CD4-positive, alpha-beta T cell (primary cell): ENCODE results near the gene DSC3. TPM values are rescaled to one million over a fixed set of nuclear protein-coding genes. Genes with fewer than 3 reads are reported as not detected.
A peak's percentile ranks its signal among the peaks of the same experiment; 100 is the strongest.

Experiments used
- ATAC-seq: fragments of 200-7000 bp; cut with Tn5 transposase; one replicate; pipeline ENCODE4 v1.10.0; 2022; ENCODE audit warnings: mild to moderate bottlenecking; ENCODE audit not compliant: poor library complexity
- CTCF ChIA-PET: fragments of 350-600 bp; sonication (Branson Sonifier 250); formaldehyde crosslinking; loops from one replicate; lab custom pipeline; 2021; ENCODE audit warnings: antibody characterized with exemption, inconsistent platforms; lab: Charles Lee
- POLR2A ChIA-PET: fragments of 350-600 bp; sonication (Branson Sonifier 250); formaldehyde crosslinking; loops from one replicate; lab custom pipeline; 2021; ENCODE audit warnings: antibody characterized with exemption, inconsistent platforms; lab: Charles Lee
- DNase-seq, 14 experiments: peaks; one replicate each; pipeline ENCODE4 v3.0.0-alpha.2; 2013 to 2020; ENCODE audit warnings: mixed read lengths in 2 of 14
- H3K27ac ChIP-seq, 2 donors: one replicate each; pipeline versions ENCODE4 v1.5.1 to v1.7.0; 2013; ENCODE audit warnings: low read length in 2 of 2, low read depth in 1 of 2, mild to moderate bottlenecking in 1 of 2
- H3K27me3 ChIP-seq, 2 experiments: 1 replicate in 1 of 2; 2 replicates in 1 of 2; pipeline versions ENCODE4 v1.6.1 to v1.7.0; 2013; ENCODE audit warnings: low read length in 2 of 2, control low read depth in 1 of 2, mild to moderate bottlenecking in 1 of 2, moderate library complexity in 1 of 2; ENCODE audit not compliant: insufficient read depth in 2 of 2, control insufficient read depth in 1 of 2
- H3K36me3 ChIP-seq: one replicate; pipeline ENCODE4 v1.6.1; 2013; ENCODE audit warnings: low read length, control low read depth; ENCODE audit not compliant: insufficient read depth
- H3K4me1 ChIP-seq: one replicate; pipeline ENCODE4 v1.6.1; 2013; ENCODE audit warnings: low read length, control low read depth; ENCODE audit not compliant: insufficient read depth
- H3K4me3 ChIP-seq: one replicate; pipeline ENCODE4 v1.5.1; 2013; ENCODE audit warnings: mild to moderate bottlenecking, low read length, moderate library complexity
- H3K9me3 ChIP-seq, 2 experiments: 1 replicate in 1 of 2; 2 replicates in 1 of 2; pipeline versions ENCODE4 v1.6.1 to v1.7.0; 2013; ENCODE audit warnings: low read length in 2 of 2, mild to moderate bottlenecking in 2 of 2, control low read depth in 1 of 2, moderate library complexity in 1 of 2; ENCODE audit not compliant: control insufficient read depth in 1 of 2, insufficient read depth in 1 of 2
- H3K27ac Mint-ChIP-seq: one replicate; pipeline ENCODE4 v1.8.0; 2020; ENCODE audit warnings: mixed read lengths
- H3K27me3 Mint-ChIP-seq: one replicate; pipeline ENCODE4 v1.8.0; 2021; ENCODE audit warnings: mixed read lengths
- H3K36me3 Mint-ChIP-seq: one replicate; pipeline ENCODE4 v1.8.0; 2021; ENCODE audit warnings: low read depth, mixed read lengths
- H3K4me1 Mint-ChIP-seq: one replicate; pipeline ENCODE4 v1.8.0; 2021; ENCODE audit warnings: low read depth, mixed read lengths
- H3K4me3 Mint-ChIP-seq: one replicate; pipeline ENCODE4 v1.8.0; 2020; ENCODE audit warnings: mild to moderate bottlenecking, mixed read lengths
- H3K9me3 Mint-ChIP-seq: one replicate; pipeline ENCODE4 v1.8.0; 2020; ENCODE audit warnings: mixed read lengths
- CTCF ChIP-seq: fragments of 200-600 bp; IDR thresholded peaks from one replicate; pipeline ENCODE4 v1.8.0; 2022; ENCODE audit warnings: antibody characterized with exemption, mild to moderate bottlenecking
- intact Hi-C, 2 experiments: fragments of 100-400 bp; cut with DNase I in 1 of 2; cut with micrococcal nuclease in 1 of 2; formaldehyde crosslinking; loops; one replicate each; pipeline versions ENCODE4 v1.15.1 to v1.9.0; 2023 to 2025; cut with DNase I, micrococcal nuclease
- total RNA-seq, 174 experiments: library from RNA in 2 of 174; stranded (reverse) in 2 of 174; gene quantifications; one replicate each; pipeline ENCODE4 v1.2.3 and lab custom pipeline; 2021 to 2026

Gene DSC3
- total RNA-seq, 2 experiments from 2014 or later: not detected

GRCh38 chr18:31043709-31044108 lies 1.2 kb upstream of the DSC3 start:
- Histone ChIP-seq H3K36me3 (no peaks in the 10 kb centered on the region), H3K9me3 (peaks cover 0 to 20% of the 10 kb centered on the region in 2 experiments), H3K27me3 (peaks cover 19 to 31% of the 10 kb centered on the region in 2 experiments), H3K4me1 (no peaks in the 10 kb centered on the region), H3K27ac (no peak overlapping the region), H3K4me3 (no peak overlapping the region)
- TF ChIP-seq CTCF: no peak
- CTCF ChIA-PET: no interaction called here
- Mint-ChIP-seq H3K4me3 (no peak overlapping the region), H3K36me3 (no peaks in the 10 kb centered on the region), H3K27me3 (peaks cover 62% of the 10 kb centered on the region), H3K4me1 (peaks cover 6% of the 10 kb centered on the region), H3K27ac (no peak overlapping the region), H3K9me3 (peaks cover 16% of the 10 kb centered on the region)
- intact Hi-C loops: no loop called here
- no peak for ATAC-seq
- POLR2A ChIA-PET: no interaction called here
- no peak for DNase-seq

- ChIA-PET CTCF (no interaction called here), POLR2A (no interaction called here)
- Histone ChIP-seq H3K27ac (no peak overlapping the region), H3K4me3 (no peak overlapping the region), H3K36me3 (no peaks in the 10 kb centered on the region), H3K9me3 (peaks cover 0 to 24% of the 10 kb centered on the region in 2 experiments), H3K4me1 (no peaks in the 10 kb centered on the region), H3K27me3 (peaks cover 19 to 31% of the 10 kb centered on the region in 2 experiments)
- TF ChIP-seq CTCF: no peak
- no peaks in the 10 kb centered on the region for H3K36me3 Mint-ChIP-seq
- peaks cover 6% of the 10 kb centered on the region for H3K4me1 Mint-ChIP-seq
- H3K27ac Mint-ChIP-seq: no peak overlapping the region
- intact Hi-C loops: no loop called here
- peaks cover 15% of the 10 kb centered on the region for H3K9me3 Mint-ChIP-seq
- ATAC-seq (no peak), DNase-seq (no peak)
- H3K27me3 Mint-ChIP-seq: peaks cover 62% of the 10 kb centered on the region
- H3K4me3 Mint-ChIP-seq: peak overlapping the region; percentile 67
Measured at GRCh38 chr18:31042084-31042405, 497 bp downstream of the DSC3 start.

- ATAC-seq (no peak), DNase-seq (no peak)
- ChIA-PET POLR2A (no interaction called here), CTCF (no interaction called here)
- Histone ChIP-seq H3K4me1 (no peaks in the 10 kb centered on the region), H3K9me3 (peaks cover 0 to 24% of the 10 kb centered on the region in 2 experiments), H3K27ac (no peak overlapping the region), H3K4me3 (no peak overlapping the region), H3K27me3 (peaks cover 19 to 31% of the 10 kb centered on the region in 2 experiments), H3K36me3 (no peaks in the 10 kb centered on the region)
- peaks cover 6% of the 10 kb centered on the region for H3K4me1 Mint-ChIP-seq
- H3K4me3 Mint-ChIP-seq: peak overlapping the region; percentile 67
- no peak overlapping the region for H3K27ac Mint-ChIP-seq
- no peaks in the 10 kb centered on the region for H3K36me3 Mint-ChIP-seq
- H3K27me3 Mint-ChIP-seq: peaks cover 56% of the 10 kb centered on the region
- peaks cover 10% of the 10 kb centered on the region for H3K9me3 Mint-ChIP-seq
- no peak for TF ChIP-seq CTCF
- intact Hi-C loops: no loop called here
Measured at GRCh38 chr18:31041271-31042083, 1.1 kb downstream of the DSC3 start.
